PC-3 (cell line): ENCODE data around the gene MATN1. TPM values are rescaled to one million over a fixed set of nuclear protein-coding genes. Genes with fewer than 3 reads are reported as not detected.

ENCODE experiments used
- ATAC-seq: fragments of 200-7000 bp; cut with Tn5 transposase; 2 replicates; pipeline ENCODE4 v1.9.1; 2020; ENCODE audit warnings: mild to moderate bottlenecking, moderate library complexity
- BruUV-seq: library from RNA; stranded (reverse); fragments of 400-500 nt; replicated peaks from 2 replicates; lab custom pipeline; 2021; lab: Mats Ljungman, UMichigan
- CTCF ChIA-PET: fragments of 300-600 bp; sonication (Branson Sonifier 250); formaldehyde crosslinking; loops from one replicate; lab custom pipeline; 2022; ENCODE audit warnings: antibody characterized with exemption; lab: Charles Lee
- POLR2A ChIA-PET: fragments of 300-600 bp; sonication (Branson Sonifier 250); formaldehyde crosslinking; loops from one replicate; lab custom pipeline; 2022; ENCODE audit warnings: antibody characterized with exemption; ENCODE audit not compliant: unreplicated experiment; lab: Charles Lee
- DNase-seq: peaks from one replicate; pipeline ENCODE4 v3.0.0-alpha.2; 2015
- H2AFZ ChIP-seq: fragments of 300-600 bp; sonication (generic); 2 replicates; pipeline ENCODE4 v1.6.0; 2016; ENCODE audit warnings: antibody characterized with exemption, low read length
- H3F3A ChIP-seq: fragments of 300-600 bp; sonication (generic); one replicate; pipeline ENCODE4 v1.6.0; 2017; ENCODE audit warnings: antibody characterized with exemption, low read length, control low read depth, mild to moderate bottlenecking; ENCODE audit not compliant: unreplicated experiment
- H3K27ac ChIP-seq: fragments of 300-600 bp; sonication (generic); 2 replicates; pipeline ENCODE4 v1.5.1; 2016; ENCODE audit warnings: mild to moderate bottlenecking, low read length
- H3K27me3 ChIP-seq: fragments of 300-600 bp; sonication (generic); 2 replicates; pipeline ENCODE4 v1.6.1; 2016; ENCODE audit warnings: low read length, mixed read lengths
- H3K36me3 ChIP-seq: fragments of 300-600 bp; sonication (generic); 2 replicates; pipeline ENCODE4 v1.6.1; 2016; ENCODE audit warnings: low read depth, mixed run types, low read length, mixed read lengths
- H3K4me1 ChIP-seq: fragments of 300-600 bp; sonication (generic); 2 replicates; pipeline ENCODE4 v1.5.1; 2016; ENCODE audit warnings: low read length; ENCODE audit not compliant: insufficient read depth
- H3K4me2 ChIP-seq: fragments of 300-600 bp; sonication (generic); 2 replicates; pipeline ENCODE4 v1.6.0; 2016; ENCODE audit warnings: low read length
- H3K4me3 ChIP-seq: fragments of 300-600 bp; sonication (generic); 2 replicates; pipeline ENCODE4 v1.5.1; 2016; ENCODE audit warnings: mild to moderate bottlenecking, low read length, mixed read lengths
- H3K79me2 ChIP-seq: fragments of 300-600 bp; sonication (generic); 2 replicates; pipeline ENCODE4 v1.6.1; 2017; ENCODE audit warnings: low read length, mixed read lengths
- H3K9ac ChIP-seq: fragments of 300-600 bp; sonication (generic); 2 replicates; pipeline ENCODE4 v1.6.0; 2016; ENCODE audit warnings: mild to moderate bottlenecking, low read length
- H3K9me2 ChIP-seq: fragments of 300-600 bp; sonication (generic); replicated peaks from 2 replicates; pipeline ENCODE4 v1.6.1; 2016; ENCODE audit warnings: mixed run types, low read length, mixed read lengths
- H3K9me3 ChIP-seq: fragments of 300-600 bp; sonication (generic); 2 replicates; pipeline ENCODE4 v1.6.1; 2016; ENCODE audit warnings: low read length, mixed read lengths
- H4K20me1 ChIP-seq: fragments of 300-600 bp; sonication (generic); 2 replicates; pipeline ENCODE4 v1.6.1; 2016; ENCODE audit warnings: low read length, mixed read lengths
- CTCF ChIP-seq: fragments of 300-600 bp; sonication (generic); conservative IDR thresholded peaks from 2 replicates; pipeline ENCODE4 v1.5.1; 2017; ENCODE audit warnings: antibody characterized with exemption, low read depth, mild to moderate bottlenecking, low read length
- EZH2 ChIP-seq: fragments of 300-600 bp; sonication (generic); IDR thresholded peaks from one replicate; pipeline ENCODE4 v1.6.1; 2017; ENCODE audit warnings: antibody characterized with exemption, mild to moderate bottlenecking, low read length; ENCODE audit not compliant: unreplicated experiment
- EZH2phosphoT487 ChIP-seq: fragments of 300-600 bp; sonication (generic); IDR thresholded peaks from 2 replicates; pipeline ENCODE4 v1.6.1; 2018; ENCODE audit warnings: mild to moderate bottlenecking, antibody characterized with exemption, low read length, borderline replicate concordance
- intact Hi-C: fragments of 100-400 bp; cut with micrococcal nuclease; formaldehyde crosslinking; loops from 2 replicates; pipeline ENCODE4 v1.9.0; 2023
- total RNA-seq: library from RNA; depleted of rRNA; stranded (reverse); fragments of >200 nt; gene quantifications from 2 replicates; pipeline ENCODE4 v1.2.3, GENCODE V29; 2014

Gene MATN1
- total RNA-seq, 1 experiment from 2014 or later, result not detected

GRCh38 chr1:30687886-30688285 is 35.5 kb downstream of the MATN1 start:
- no peak for TF ChIP-seq CTCF
- TF ChIP-seq EZH2phosphoT487, result no peak
- TF ChIP-seq EZH2, result no peak
- no peak for DNase-seq
- H3K9me3 ChIP-seq, result no peaks in the 10 kb centered on the region
- H3K9me2 ChIP-seq, result no peaks in the 10 kb centered on the region
- ChIA-PET POLR2A (no interaction called here), CTCF (no interaction called here)
- H2AFZ ChIP-seq, result no peak overlapping the region
- H3F3A ChIP-seq, result no peaks in the 10 kb centered on the region
- no peak overlapping the region for H3K4me2 ChIP-seq
- 0 out of 2 replicates have a peak, but pooled peaks cover 3% of the 10 kb centered on the region for H3K4me1 ChIP-seq
- no peaks in the 10 kb centered on the region for H3K36me3 ChIP-seq
- H3K79me2 ChIP-seq, result no peaks in the 10 kb centered on the region
- intact Hi-C loops, result no loop called here
- no peak overlapping the region for H3K27ac ChIP-seq
- ATAC-seq, result no peak
- BruUV-seq, result no TSS peak
- peaks cover 26% of the 10 kb centered on the region for H3K27me3 ChIP-seq
- H3K4me3 ChIP-seq, result no peak overlapping the region
- H3K9ac ChIP-seq, result no peak overlapping the region
- no peaks in the 10 kb centered on the region for H4K20me1 ChIP-seq

DNA sequence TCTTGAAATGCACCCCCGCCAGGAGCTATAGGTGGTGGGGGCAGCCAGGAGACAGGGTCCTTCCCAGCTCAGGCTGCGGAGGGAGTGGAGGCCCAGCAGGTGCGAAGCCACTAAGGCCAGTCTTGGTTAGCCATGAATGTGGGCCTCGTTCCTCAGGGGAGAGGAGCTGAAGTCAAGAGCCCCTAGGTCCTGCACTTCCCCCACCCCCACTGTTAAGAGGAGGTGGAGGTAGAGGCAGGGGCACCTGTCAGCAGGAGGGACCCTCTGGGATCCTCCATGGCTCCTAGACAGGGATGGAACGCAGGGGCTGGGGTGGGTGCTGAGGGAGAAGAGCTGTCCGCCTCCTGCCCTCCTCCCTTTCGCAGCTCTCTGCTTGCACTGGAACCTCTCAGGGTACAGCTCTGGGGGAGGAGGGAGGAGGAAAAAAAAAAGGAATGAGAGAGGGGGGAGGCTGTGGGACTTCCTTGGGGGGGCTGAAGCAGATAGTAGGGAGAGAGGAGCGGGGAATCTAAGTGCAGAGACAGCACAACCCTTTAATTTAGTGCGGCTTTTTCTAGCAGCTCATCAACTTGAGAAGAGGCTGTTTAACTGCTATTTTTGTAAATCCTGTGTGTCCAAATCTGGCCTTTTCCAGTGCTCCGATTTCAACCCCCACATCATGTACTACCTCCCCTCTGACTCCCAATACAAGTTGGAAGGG is 37.0 kb downstream of the MATN1 start:
- H2AFZ ChIP-seq, result no peak overlapping the region
- DNase-seq (no peak), ATAC-seq (no peak)
- POLR2A ChIA-PET, result no interaction called here
- no peak overlapping the region for H3K9ac ChIP-seq
- BruUV-seq, result no TSS peak
- no peaks in the 10 kb centered on the region for H3K9me2 ChIP-seq
- H3K4me3 ChIP-seq, result no peak overlapping the region
- H3K4me2 ChIP-seq, result no peak overlapping the region
- intact Hi-C loops, result no loop called here
- H3K9me3 ChIP-seq, result no peaks in the 10 kb centered on the region
- no peak for TF ChIP-seq EZH2phosphoT487
- TF ChIP-seq EZH2, result no peak
- no peak for TF ChIP-seq CTCF
- H3K79me2 ChIP-seq, result no peaks in the 10 kb centered on the region
- no peaks in the 10 kb centered on the region for H4K20me1 ChIP-seq
- H3K27me3 ChIP-seq, result peaks cover 40% of the 10 kb centered on the region
- H3F3A ChIP-seq, result no peaks in the 10 kb centered on the region
- CTCF ChIA-PET, result no interaction called here
- no peak overlapping the region for H3K27ac ChIP-seq
- 0 out of 2 replicates have a peak, but pooled peaks cover 3% of the 10 kb centered on the region for H3K4me1 ChIP-seq
- H3K36me3 ChIP-seq, result no peaks in the 10 kb centered on the region

DNA sequence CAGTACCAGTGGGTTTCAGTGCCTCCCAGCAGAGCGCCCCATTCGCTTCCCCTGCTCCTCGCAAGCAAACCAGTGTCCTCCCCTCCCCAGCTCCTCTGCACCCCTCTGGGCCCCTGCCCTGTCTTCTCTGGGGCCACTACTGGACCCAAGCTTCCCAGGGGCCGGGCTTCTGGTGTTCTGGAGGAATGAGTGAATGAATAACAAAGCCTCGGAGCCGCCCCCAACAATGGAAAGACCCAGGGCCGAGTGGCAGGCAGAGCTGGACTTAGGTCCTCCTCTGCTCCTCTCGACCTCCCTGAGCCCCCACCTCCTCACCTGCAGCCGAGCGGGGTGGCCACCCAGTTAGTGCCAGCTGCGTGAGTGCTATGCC is 37.6 kb downstream of the MATN1 start:
- no peaks in the 10 kb centered on the region for H3F3A ChIP-seq
- H2AFZ ChIP-seq, result no peak overlapping the region
- no peaks in the 10 kb centered on the region for H3K9me3 ChIP-seq
- POLR2A ChIA-PET, result no interaction called here
- CTCF ChIA-PET, result no interaction called here
- peaks cover 42% of the 10 kb centered on the region for H3K27me3 ChIP-seq
- 0 out of 2 replicates have a peak, but pooled peaks cover 3% of the 10 kb centered on the region for H3K4me1 ChIP-seq
- ATAC-seq (no peak), DNase-seq (no peak)
- intact Hi-C loops, result no loop called here
- no peaks in the 10 kb centered on the region for H4K20me1 ChIP-seq
- no peak overlapping the region for H3K4me2 ChIP-seq
- no peak overlapping the region for H3K4me3 ChIP-seq
- no peak for TF ChIP-seq CTCF
- no peak for TF ChIP-seq EZH2
- TF ChIP-seq EZH2phosphoT487, result no peak
- no peaks in the 10 kb centered on the region for H3K79me2 ChIP-seq
- H3K36me3 ChIP-seq, result no peaks in the 10 kb centered on the region
- no peak overlapping the region for H3K27ac ChIP-seq
- BruUV-seq, result no TSS peak
- H3K9me2 ChIP-seq, result no peaks in the 10 kb centered on the region
- no peak overlapping the region for H3K9ac ChIP-seq
